HCT116 (cell line): ENCODE data around the gene IGIP. TPM values are rescaled to one million over a fixed set of nuclear protein-coding genes. Genes with fewer than 3 reads are reported as not detected.
A peak's percentile ranks its signal among the peaks of the same experiment; 100 is the strongest.

ENCODE experiments used
- ATAC-seq: fragments of 200-7000 bp; cut with Tn5 transposase; 2 replicates; pipeline ENCODE4 v1.9.1; 2020; ENCODE audit warnings: mild to moderate bottlenecking, moderate library complexity
- BruUV-seq: library from RNA; stranded (reverse); fragments of 400-500 nt; replicated peaks from 2 replicates; lab custom pipeline; 2021; lab: Mats Ljungman, UMichigan
- CTCF ChIA-PET: fragments of 300-600 bp; sonication (Branson Sonifier 250); formaldehyde crosslinking; loops from one replicate; lab custom pipeline; 2021; ENCODE audit warnings: antibody characterized with exemption; lab: Charles Lee
- POLR2A ChIA-PET: fragments of 300-600, 350-600 bp; sonication (Branson Sonifier 250); formaldehyde crosslinking; loops from one replicate; lab custom pipeline; 2021; ENCODE audit warnings: antibody characterized with exemption; lab: Charles Lee
- RAD21 ChIA-PET, 2 experiments: fragments of 300-600 bp; sonication (Branson Sonifier 250); formaldehyde crosslinking; loops; one replicate each; lab custom pipeline; 2023; ENCODE audit warnings: low total read pairs in 2 of 2; ENCODE audit not compliant: uncharacterized antibody in 2 of 2, unreplicated experiment in 2 of 2, low non-redundant PET in 1 of 2; lab: Charles Lee
- DNase-seq: peaks from one replicate; pipeline ENCODE4 v3.0.0-alpha.2; 2010; ENCODE audit warnings: low read depth, low spot score
- H2AFZ ChIP-seq: fragments of 200-600 bp; shearing (Covaris generic), sonication (generic); 2 replicates; pipeline ENCODE4 v1.6.1; 2017; ENCODE audit warnings: low read depth, mixed run types, mixed read lengths, antibody characterized with exemption, low read length; ENCODE audit not compliant: poor library complexity, severe bottlenecking
- H3K27ac ChIP-seq: 2 replicates; pipeline ENCODE4 v1.5.1; 2012; ENCODE audit warnings: low read depth, low read length
- H3K27me3 ChIP-seq: fragments of 200-600 bp; sonication (generic); 2 replicates; pipeline ENCODE4 v1.6.1; 2016; ENCODE audit warnings: mixed run types, low read length, mixed read lengths; ENCODE audit not compliant: insufficient read depth
- H3K36me3 ChIP-seq, 2 experiments: fragments of 200-500 bp in 1 of 2; fragments of 200-600 bp in 1 of 2; sonication (Bioruptor generic) in 1 of 2; sonication (generic) in 1 of 2; 2 replicates each; pipeline versions ENCODE4 v1.5.1 to v1.6.1; 2014 to 2016; ENCODE audit warnings: low read length in 2 of 2, inconsistent platforms in 1 of 2, mixed read lengths in 1 of 2, mixed run types in 1 of 2; ENCODE audit not compliant: insufficient read depth in 2 of 2, control insufficient read depth in 1 of 2
- H3K4me1 ChIP-seq, 2 experiments: fragments of 200-600 bp in 1 of 2; sonication (generic) in 1 of 2; 2 replicates each; pipeline versions ENCODE4 v1.5.1 to v1.6.1; 2012 to 2017; ENCODE audit warnings: low read length in 2 of 2, inconsistent platforms in 1 of 2, mild to moderate bottlenecking in 1 of 2, mixed read lengths in 1 of 2, mixed run types in 1 of 2, moderate library complexity in 1 of 2; ENCODE audit not compliant: insufficient read depth in 2 of 2, control insufficient read depth in 1 of 2
- H3K4me2 ChIP-seq: fragments of 200-600 bp; sonication (generic); 2 replicates; pipeline ENCODE4 v1.6.1; 2017; ENCODE audit warnings: mixed run types, low read length, mixed read lengths
- H3K4me3 ChIP-seq, 2 experiments: fragments of 200-600 bp in 1 of 2; sonication (generic) in 1 of 2; replicated peaks in 1 of 2; 2 replicates each; pipeline ENCODE4 v1.5.1; 2011 to 2016; ENCODE audit warnings: low read length in 2 of 2, control low read depth in 1 of 2, low read depth in 1 of 2, mild to moderate bottlenecking in 1 of 2, mixed read lengths in 1 of 2, mixed run types in 1 of 2
- H3K79me2 ChIP-seq: fragments of 200-600 bp; sonication (generic); 2 replicates; pipeline ENCODE4 v1.6.1; 2017; ENCODE audit warnings: mild to moderate bottlenecking, mixed run types, low read length, moderate library complexity, mixed read lengths; ENCODE audit not compliant: insufficient read depth
- H3K9ac ChIP-seq: fragments of 200-600 bp; sonication (generic); 2 replicates; pipeline ENCODE4 v1.6.1; 2016; ENCODE audit warnings: low read length, mixed read lengths
- H3K9me2 ChIP-seq: fragments of 200-600 bp; sonication (generic), shearing (Covaris generic); 2 replicates; pipeline ENCODE4 v1.6.1; 2017; ENCODE audit warnings: mixed run types, mild to moderate bottlenecking, moderate library complexity; ENCODE audit not compliant: insufficient read depth
- H3K9me3 ChIP-seq, 2 experiments: fragments of 200-500 bp in 1 of 2; fragments of 200-600 bp in 1 of 2; sonication (Bioruptor generic) in 1 of 2; sonication (generic) in 1 of 2; 2 replicates each; pipeline ENCODE4 v1.6.1; 2014 to 2017; ENCODE audit warnings: low read length in 2 of 2, mixed read lengths in 2 of 2, inconsistent platforms in 1 of 2, low read depth in 1 of 2, mild to moderate bottlenecking in 1 of 2, mixed run types in 1 of 2, moderate library complexity in 1 of 2; ENCODE audit not compliant: control insufficient read depth in 1 of 2, insufficient read depth in 1 of 2
- H4K20me1 ChIP-seq: fragments of 200-600 bp; sonication (generic), shearing (Covaris generic); 2 replicates; pipeline ENCODE4 v1.6.1; 2017; ENCODE audit warnings: mixed run types, mild to moderate bottlenecking, moderate library complexity; ENCODE audit not compliant: insufficient read depth
- ATF3 ChIP-seq: IDR thresholded peaks from 2 replicates; pipeline ENCODE4 v1.6.1; 2012
- CBX3 ChIP-seq: IDR thresholded peaks from 2 replicates; pipeline ENCODE4 v1.6.1; 2012; ENCODE audit warnings: low read depth
- CEBPB ChIP-seq: IDR thresholded peaks from 2 replicates; pipeline ENCODE4 v1.6.1; 2012; ENCODE audit warnings: low read depth
- CTCF ChIP-seq, 3 experiments: fragments of 200-600 bp in 1 of 3; sonication (generic) in 1 of 3; IDR thresholded peaks in 2 of 3; conservative IDR thresholded peaks in 1 of 3; 2 replicates each; pipeline ENCODE4 v1.5.1; 2012 to 2017; ENCODE audit warnings: low read depth in 2 of 3, low read length in 2 of 3, antibody characterized with exemption in 1 of 3, borderline replicate concordance in 1 of 3, control low read depth in 1 of 3, mild to moderate bottlenecking in 1 of 3, mixed read lengths in 1 of 3, mixed run types in 1 of 3, moderate library complexity in 1 of 3; ENCODE audit not compliant: insufficient read depth in 1 of 3
- ELF1 ChIP-seq: IDR thresholded peaks from 2 replicates; pipeline ENCODE4 v1.6.1; 2012; ENCODE audit warnings: low read depth, borderline replicate concordance
- EZH2phosphoT487 ChIP-seq: fragments of 200-600 bp; IDR thresholded peaks from 2 replicates; pipeline ENCODE4 v1.6.1; 2018; ENCODE audit warnings: antibody characterized with exemption, borderline replicate concordance
- FOSL1 ChIP-seq: IDR thresholded peaks from 2 replicates; pipeline ENCODE4 v1.6.1; 2012; ENCODE audit warnings: low read depth
- JUND ChIP-seq: IDR thresholded peaks from 2 replicates; pipeline ENCODE4 v1.6.1; 2012
- POLR2A ChIP-seq: IDR thresholded peaks from 2 replicates; pipeline ENCODE4 v1.7.0; 2011; ENCODE audit warnings: borderline replicate concordance; ENCODE audit not compliant: insufficient read depth, insufficient read length; ENCODE audit errors: extremely low read depth
- POLR2AphosphoS5 ChIP-seq: IDR thresholded peaks from 2 replicates; pipeline ENCODE4 v1.6.1; 2011; ENCODE audit warnings: mild to moderate bottlenecking, low read depth, low read length, moderate library complexity
- RAD21 ChIP-seq: IDR thresholded peaks from 2 replicates; pipeline ENCODE4 v1.6.1; 2012; ENCODE audit warnings: low read depth, mild to moderate bottlenecking
- SIN3A ChIP-seq: IDR thresholded peaks from 2 replicates; pipeline ENCODE4 v1.6.1; 2012; ENCODE audit warnings: low read depth
- SP1 ChIP-seq: IDR thresholded peaks from 2 replicates; pipeline ENCODE4 v1.6.1; 2012; ENCODE audit warnings: low read depth
- SRF ChIP-seq: IDR thresholded peaks from 2 replicates; pipeline ENCODE4 v1.6.1; 2012; ENCODE audit warnings: low read depth
- TCF7L2 ChIP-seq: IDR thresholded peaks from 2 replicates; pipeline ENCODE4 v1.7.0; 2011; ENCODE audit warnings: borderline replicate concordance, inconsistent platforms; ENCODE audit not compliant: insufficient read depth, insufficient read length; ENCODE audit errors: extremely low read depth
- YY1 ChIP-seq: IDR thresholded peaks from 2 replicates; pipeline ENCODE4 v1.6.1; 2011; ENCODE audit warnings: low read length, low read depth, moderate library complexity, mild to moderate bottlenecking; ENCODE audit not compliant: insufficient replicate concordance; ENCODE audit errors: extremely low read depth
- ZBTB33 ChIP-seq: IDR thresholded peaks from 2 replicates; pipeline ENCODE4 v1.6.1; 2011; ENCODE audit warnings: mild to moderate bottlenecking, low read length, moderate library complexity; ENCODE audit not compliant: insufficient replicate concordance; ENCODE audit errors: extremely low read depth
- ZFX ChIP-seq: fragments of 450-650 bp; IDR thresholded peaks from 2 replicates; pipeline ENCODE4 v1.6.1; 2017
- ZNF274 ChIP-seq: fragments of 200-500 bp; sonication (Bioruptor generic); IDR thresholded peaks from 2 replicates; pipeline ENCODE4 v1.6.1; 2014; ENCODE audit warnings: mild to moderate bottlenecking, low read depth, low read length, inconsistent platforms
- intact Hi-C: fragments of 100-400 bp; cut with micrococcal nuclease; formaldehyde crosslinking; loops from 2 replicates; pipeline ENCODE4 v1.10.0; 2022
- total RNA-seq: library from RNA; stranded (reverse); gene quantifications from one replicate; pipeline ENCODE4 v1.2.1, GENCODE V29; 2021; ENCODE audit not compliant: unreplicated experiment

Gene IGIP
- total RNA-seq, 1 experiment from 2014 or later, result 5.2 TPM

- intact Hi-C loops, result no loop called here
- Histone ChIP-seq H2AFZ (no peak overlapping the region), H4K20me1 (no peaks in the 10 kb centered on the region), H3K27me3 (no peaks in the 10 kb centered on the region), H3K4me3 (peak overlapping the region; percentile 62 to 64), H3K79me2 (peaks cover 73% of the 10 kb centered on the region), H3K27ac (peak overlapping the region; percentile 60), H3K4me2 (peak overlapping the region; percentile 91), H3K4me1 (peaks cover 4 to 34% of the 10 kb centered on the region in 2 experiments; a peak in 3 of 4 replicates), H3K9me2 (no peaks in the 10 kb centered on the region), H3K36me3 (no peaks in the 10 kb centered on the region), H3K9ac (peak overlapping the region; percentile 69), H3K9me3 (no peaks in the 10 kb centered on the region)
- RAD21 ChIA-PET, result no interaction called here
- no TSS peak for BruUV-seq
- DNase-seq, result no peak
- POLR2A ChIA-PET, result no interaction called here
- CTCF ChIA-PET, result interaction anchor here (1.2 to 1.4 kb wide), 2 partner anchors 31 to 40 kb away, joined by 3 to 4 read pairs; no protein-coding TSS in a partner anchor
- TF ChIP-seq JUND (no peak), ZNF274 (no peak), POLR2A (no peak), FOSL1 (no peak), CBX3 (no peak), ATF3 (no peak), SIN3A (no peak), SRF (no peak), TCF7L2 (no peak), SP1 (no peak), CEBPB (no peak), YY1 (no peak), RAD21 (no peak), ZFX (no peak), ELF1 (no peak), CTCF (IDR thresholded peaks at IDR 0.05 in 2 of 3, conservative IDR thresholded peaks at IDR 0.05 in 1 of 3; ENCODE audit: borderline replicate concordance in 1 of 3, insufficient read depth in 1 of 3, low read depth in 2 of 3, low read length in 2 of 3) (no peak), POLR2AphosphoS5 (no peak), ZBTB33 (no peak), EZH2phosphoT487 (no peak)
- TF ChIP-seq, all 23 proteins: peak for 0
- ATAC-seq, result peak; percentile 5
Measured at GRCh38 chr5:140113180-140113698, 12.5 kb upstream of the IGIP start.
